ENCODE results near the gene FNDC3A. TPM values are rescaled to one million over a fixed set of nuclear protein-coding genes. Genes with fewer than 3 reads are reported as not detected.

FNDC3A gene
- total and polyA plus RNA-seq, 11 donors = 10.1 to 38.3 (median 21.9) TPM

DNA sequence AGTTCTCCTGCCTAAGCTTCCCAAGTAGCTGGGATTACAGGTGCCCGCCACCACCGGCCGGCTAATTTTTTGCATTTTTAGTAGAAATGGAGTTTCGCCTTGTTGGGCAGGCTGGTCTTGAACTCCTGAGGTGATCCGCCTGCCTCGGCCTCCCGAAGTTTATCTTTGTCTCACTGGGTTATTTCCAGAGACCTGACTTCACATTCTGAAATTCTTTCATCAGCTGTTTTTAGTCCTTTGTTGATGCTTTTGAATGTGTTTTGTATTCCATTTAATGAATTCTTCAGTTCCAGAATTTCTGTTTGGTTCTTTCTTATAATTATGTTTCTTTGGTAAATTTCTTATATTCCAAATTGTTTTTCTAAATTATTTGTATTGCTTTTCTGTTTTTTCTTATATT is 189.0 kb downstream of the FNDC3A start:
- no peak overlapping the region for H3K4me3 ChIP-seq
- peaks cover 0 to 27% (median 16%) of the 10 kb centered on the region in 12 donors for H3K9me3 ChIP-seq
- 96 to 99% (median 97%) methylated on average over 7 of the region's 7 CpGs for WGBS, 4 donors
- ATAC-seq = no peak
- H3K4me1 ChIP-seq = peaks cover 0 to 12% (median 0%) of the 10 kb centered on the region in 12 donors
- TF ChIP-seq POLR2A (IDR thresholded peaks at IDR 0.05) = no peak
- TF ChIP-seq, protein P1, sequence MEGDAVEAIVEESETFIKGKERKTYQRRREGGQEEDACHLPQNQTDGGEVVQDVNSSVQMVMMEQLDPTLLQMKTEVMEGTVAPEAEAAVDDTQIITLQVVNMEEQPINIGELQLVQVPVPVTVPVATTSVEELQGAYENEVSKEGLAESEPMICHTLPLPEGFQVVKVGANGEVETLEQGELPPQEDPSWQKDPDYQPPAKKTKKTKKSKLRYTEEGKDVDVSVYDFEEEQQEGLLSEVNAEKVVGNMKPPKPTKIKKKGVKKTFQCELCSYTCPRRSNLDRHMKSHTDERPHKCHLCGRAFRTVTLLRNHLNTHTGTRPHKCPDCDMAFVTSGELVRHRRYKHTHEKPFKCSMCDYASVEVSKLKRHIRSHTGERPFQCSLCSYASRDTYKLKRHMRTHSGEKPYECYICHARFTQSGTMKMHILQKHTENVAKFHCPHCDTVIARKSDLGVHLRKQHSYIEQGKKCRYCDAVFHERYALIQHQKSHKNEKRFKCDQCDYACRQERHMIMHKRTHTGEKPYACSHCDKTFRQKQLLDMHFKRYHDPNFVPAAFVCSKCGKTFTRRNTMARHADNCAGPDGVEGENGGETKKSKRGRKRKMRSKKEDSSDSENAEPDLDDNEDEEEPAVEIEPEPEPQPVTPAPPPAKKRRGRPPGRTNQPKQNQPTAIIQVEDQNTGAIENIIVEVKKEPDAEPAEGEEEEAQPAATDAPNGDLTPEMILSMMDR (IDR thresholded peaks at IDR 0.05) = no peak
- DNase-seq = no peak
- peaks cover 0 to 72% (median 34%) of the 10 kb centered on the region in 9 donors for H3K36me3 ChIP-seq
- no peaks in the 10 kb centered on the region for H3K27me3 ChIP-seq
- no peak overlapping the region for H3K27ac ChIP-seq
- intact Hi-C loops (cut with DNase I) = no loop called here

- ATAC-seq (peak in 3 of 4 donors; percentile 14 to 55 (median 18)), DNase-seq (peak in 1 of 5 donors; percentile 44)
- Histone ChIP-seq H3K27me3 (no peaks in the 10 kb centered on the region), H3K9me3 (peaks cover 0 to 27% (median 16%) of the 10 kb centered on the region in 12 donors), H3K27ac (no peak overlapping the region), H3K36me3 (peaks cover 0 to 81% (median 47%) of the 10 kb centered on the region in 9 donors), H3K4me3 (no peak overlapping the region), H3K4me1 (peaks cover 0 to 12% (median 0%) of the 10 kb centered on the region in 12 donors)
- intact Hi-C loops (cut with DNase I) = no loop called here
- 90 to 94% (median 92%) methylated on average over 4 to 5 of the region's 5 CpGs for WGBS, 4 donors
- TF ChIP-seq, protein P1 (IDR thresholded peaks at IDR 0.05) = no peak
- no peak for TF ChIP-seq POLR2A (IDR thresholded peaks at IDR 0.05)
These were observed 190.4 kb downstream of the FNDC3A start for GRCh38 chr13:49165798-49166752.

- H3K9me3 ChIP-seq = no peaks in the 10 kb centered on the region
- no peak for DNase-seq
- no peak overlapping the region for H3K27ac ChIP-seq
- TF ChIP-seq, protein P1 (IDR thresholded peaks at IDR 0.05) = no peak
- no peak for TF ChIP-seq POLR2A (IDR thresholded peaks at IDR 0.05)
- no peak for ATAC-seq
- H3K36me3 ChIP-seq = peaks cover 0 to 89% (median 76%) of the 10 kb centered on the region in 9 donors
- intact Hi-C loops (cut with DNase I) = no loop called here
- no peaks in the 10 kb centered on the region for H3K27me3 ChIP-seq
- H3K4me1 ChIP-seq = peaks cover 0 to 3% (median 0%) of the 10 kb centered on the region in 12 donors
- no peak overlapping the region for H3K4me3 ChIP-seq
These were observed 195.6 kb downstream of the FNDC3A start for GRCh38 chr13:49171359-49171758.

DNA sequence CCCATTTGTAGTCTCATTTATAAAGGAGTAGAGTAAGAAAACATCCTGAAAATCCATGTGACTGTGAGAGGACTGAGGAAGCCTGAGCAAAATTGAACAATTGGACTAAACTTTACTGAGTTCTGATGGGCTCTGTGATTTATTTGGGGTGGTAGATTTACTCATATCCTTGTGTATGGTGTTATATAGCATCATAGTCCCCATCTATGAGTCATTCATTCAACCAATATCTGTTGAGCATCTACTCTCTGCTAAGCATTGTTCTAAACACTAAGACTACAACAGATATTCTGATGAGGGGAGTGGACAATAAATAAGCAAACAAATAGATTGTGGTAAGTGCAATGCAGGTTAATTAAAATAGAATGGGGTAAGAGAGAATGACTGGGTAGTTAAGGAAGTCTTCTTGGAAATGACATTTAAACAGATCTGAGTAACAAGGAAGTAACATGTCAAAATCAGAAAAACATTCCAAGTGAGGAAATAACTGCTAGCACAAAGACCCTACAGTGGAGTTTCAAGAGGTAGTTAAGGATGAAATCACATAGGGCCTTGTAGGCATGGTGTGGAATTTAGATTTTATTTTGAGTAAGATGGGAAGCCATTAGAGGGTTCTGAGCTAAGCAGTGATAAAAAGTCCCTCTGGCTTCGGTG is 208.1 kb downstream of the FNDC3A start:
- WGBS, 4 donors = 38 to 49% (median 43%) methylated on average over 1 of the region's 1 CpG
- H3K27me3 ChIP-seq = no peaks in the 10 kb centered on the region
- ATAC-seq (no peak), DNase-seq (no peak)
- no peak for TF ChIP-seq POLR2A (IDR thresholded peaks at IDR 0.05)
- TF ChIP-seq, protein P1 (IDR thresholded peaks at IDR 0.05) = no peak
- H3K4me3 ChIP-seq = no peak overlapping the region
- peaks cover 0 to 97% (median 82%) of the 10 kb centered on the region in 9 donors for H3K36me3 ChIP-seq
- no peaks in the 10 kb centered on the region for H3K9me3 ChIP-seq
- H3K27ac ChIP-seq = no peak overlapping the region
- H3K4me1 ChIP-seq = peaks cover 0 to 16% (median 0%) of the 10 kb centered on the region in 12 donors
- intact Hi-C loops (cut with DNase I) = no loop called here

Measured in heart left ventricle (tissue), 16 donors.